DOHH2 (cell line): Measurements from ENCODE around the gene GCA.
A peak's percentile ranks its signal among the peaks of the same experiment; 100 is the strongest.

Source experiments
- H3F3A ChIP-seq: fragments of 200-600 bp; sonication (generic), shearing (Covaris generic); 2 replicates; pipeline ENCODE4 v1.6.0; 2016; ENCODE audit warnings: antibody characterized with exemption, mild to moderate bottlenecking; ENCODE audit not compliant: control insufficient read depth, insufficient read depth
- H3K27ac ChIP-seq: fragments of 200-600 bp; sonication (generic); 2 replicates; pipeline ENCODE4 v1.5.1; 2014; ENCODE audit warnings: low read depth, mild to moderate bottlenecking, low read length, moderate library complexity
- H3K27me3 ChIP-seq: fragments of 200-600 bp; sonication (generic); 2 replicates; pipeline ENCODE4 v1.6.1; 2014; ENCODE audit warnings: mild to moderate bottlenecking, low read length, mixed read lengths; ENCODE audit not compliant: control insufficient read depth
- H3K36me3 ChIP-seq: fragments of 200-600 bp; sonication (generic); 2 replicates; pipeline ENCODE4 v1.6.1; 2014; ENCODE audit warnings: mild to moderate bottlenecking, low read length, moderate library complexity, mixed read lengths; ENCODE audit not compliant: control insufficient read depth
- H3K4me1 ChIP-seq: fragments of 200-600 bp; sonication (generic); 2 replicates; pipeline ENCODE4 v1.6.1; 2014; ENCODE audit warnings: mild to moderate bottlenecking, low read length, mixed read lengths; ENCODE audit not compliant: control insufficient read depth
- H3K4me2 ChIP-seq: fragments of 200-600 bp; sonication (generic); 2 replicates; pipeline ENCODE4 v1.6.0; 2014; ENCODE audit warnings: mild to moderate bottlenecking, low read length, moderate library complexity
- H3K4me3 ChIP-seq: fragments of 200-600 bp; sonication (generic); 2 replicates; pipeline ENCODE4 v1.5.1; 2014; ENCODE audit warnings: mild to moderate bottlenecking, low read length, mixed read lengths
- H3K79me2 ChIP-seq: fragments of 200-600 bp; sonication (generic); 2 replicates; pipeline ENCODE4 v1.6.1; 2014; ENCODE audit warnings: mild to moderate bottlenecking, low read length, mixed read lengths; ENCODE audit not compliant: control insufficient read depth
- H3K9me2 ChIP-seq: fragments of 200-600 bp; sonication (generic); replicated peaks from 2 replicates; pipeline ENCODE4 v1.6.1; 2014; ENCODE audit warnings: mild to moderate bottlenecking, low read length, mixed read lengths; ENCODE audit not compliant: control insufficient read depth
- H3K9me3 ChIP-seq: fragments of 200-600 bp; sonication (generic); 2 replicates; pipeline ENCODE4 v1.6.1; 2014; ENCODE audit warnings: antibody characterized with exemption, low read length, mixed read lengths; ENCODE audit not compliant: control insufficient read depth, insufficient read depth
- H4K20me1 ChIP-seq: fragments of 200-600 bp; sonication (generic); 2 replicates; pipeline ENCODE4 v1.6.0; 2014; ENCODE audit warnings: low read depth, mild to moderate bottlenecking, antibody characterized with exemption, low read length, moderate library complexity; ENCODE audit not compliant: control insufficient read depth, insufficient read depth
- CTCF ChIP-seq: fragments of 200-600 bp; sonication (generic); IDR thresholded peaks from one replicate; pipeline ENCODE4 v1.5.1; 2014; ENCODE audit warnings: antibody characterized with exemption, mild to moderate bottlenecking, low read depth, low read length; ENCODE audit not compliant: poor library complexity, severe bottlenecking
- EZH2phosphoT487 ChIP-seq: fragments of 200-600 bp; sonication (generic); IDR thresholded peaks from 2 replicates; pipeline ENCODE4 v1.6.1; 2017; ENCODE audit warnings: borderline replicate concordance, mild to moderate bottlenecking, antibody characterized with exemption, low read length, moderate library complexity, mixed read lengths

Gene GCA

GRCh38 chr2:162320864-162321517 is 22.9 kb upstream of the GCA start:
- Histone ChIP-seq H3K4me2 (no peak overlapping the region), H3K27ac (no peak overlapping the region), H3F3A (no peaks in the 10 kb centered on the region), H3K4me1 (peaks cover 18% of the 10 kb centered on the region), H3K79me2 (no peaks in the 10 kb centered on the region), H4K20me1 (no peaks in the 10 kb centered on the region), H3K9me2 (no peaks in the 10 kb centered on the region), H3K27me3 (0 out of 2 replicates have a peak, but pooled peaks cover 3% of the 10 kb centered on the region), H3K9me3 (no peaks in the 10 kb centered on the region), H3K36me3 (no peaks in the 10 kb centered on the region), H3K4me3 (no peak overlapping the region)
- TF ChIP-seq EZH2phosphoT487 (no peak), CTCF (no peak)

DNA sequence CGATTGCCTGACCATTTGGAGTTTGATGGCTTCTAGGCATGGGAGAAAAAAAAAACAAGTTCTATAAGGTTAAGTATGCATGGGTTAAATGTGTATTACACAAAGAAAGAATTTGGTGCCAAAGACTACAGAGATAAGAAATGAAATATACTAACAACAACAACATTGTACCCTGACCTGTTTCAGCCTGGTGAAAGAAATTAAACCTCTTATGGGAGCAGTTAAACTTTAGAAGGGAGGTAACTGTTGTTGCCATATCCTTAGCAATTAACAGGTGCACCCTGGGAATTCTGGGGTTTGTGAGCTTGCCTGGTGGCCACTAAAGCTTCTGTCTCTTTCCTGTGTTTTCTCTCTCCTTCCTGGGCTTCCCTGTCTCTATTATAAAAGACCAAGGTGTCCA is 19.0 kb upstream of the GCA start:
- Histone ChIP-seq H3K27ac (no peak overlapping the region), H4K20me1 (no peaks in the 10 kb centered on the region), H3K79me2 (no peaks in the 10 kb centered on the region), H3F3A (no peaks in the 10 kb centered on the region), H3K4me2 (no peak overlapping the region), H3K9me3 (peaks cover 6% of the 10 kb centered on the region), H3K4me3 (no peak overlapping the region), H3K36me3 (no peaks in the 10 kb centered on the region), H3K9me2 (no peaks in the 10 kb centered on the region), H3K4me1 (no peaks in the 10 kb centered on the region), H3K27me3 (no peaks in the 10 kb centered on the region)
- no peak for TF ChIP-seq CTCF
- TF ChIP-seq EZH2phosphoT487: no peak

GRCh38 chr2:162327134-162327769 is 16.7 kb upstream of the GCA start:
- H3K4me1 ChIP-seq: no peaks in the 10 kb centered on the region
- TF ChIP-seq EZH2phosphoT487 (no peak), CTCF (peak; percentile 62)
- no peaks in the 10 kb centered on the region for H4K20me1 ChIP-seq
- no peaks in the 10 kb centered on the region for H3K27me3 ChIP-seq
- no peaks in the 10 kb centered on the region for H3K9me2 ChIP-seq
- H3K27ac ChIP-seq: no peak overlapping the region
- no peak overlapping the region for H3K4me3 ChIP-seq
- H3K4me2 ChIP-seq: no peak overlapping the region
- no peaks in the 10 kb centered on the region for H3F3A ChIP-seq
- no peaks in the 10 kb centered on the region for H3K36me3 ChIP-seq
- no peaks in the 10 kb centered on the region for H3K79me2 ChIP-seq
- peaks cover 6% of the 10 kb centered on the region for H3K9me3 ChIP-seq
